Right atrium auricular region (tissue), 2 donors: Measurements from ENCODE around the gene MIB1. TPM values are rescaled to one million over a fixed set of nuclear protein-coding genes. Genes with fewer than 3 reads are reported as not detected.

Experiments used
- DNase-seq: peaks from one replicate; pipeline ENCODE4 v3.0.0-alpha.2; 2019; ENCODE audit warnings: low spot score
- H3K27ac ChIP-seq, 2 donors: fragments of 200-600 bp; sonication (generic); 1 replicate in 1 of 2; 2 replicates in 1 of 2; pipeline ENCODE4 v1.5.1; 2016 to 2019
- H3K27me3 ChIP-seq, 2 donors: fragments of 200-600 bp; sonication (generic); one replicate each; pipeline versions ENCODE4 v1.5.1 to v1.6.0; 2017 to 2019
- H3K36me3 ChIP-seq: fragments of 200-600 bp; sonication (generic); one replicate; pipeline ENCODE4 v1.5.1; 2016
- H3K4me1 ChIP-seq, 2 donors: fragments of 200-600 bp; sonication (generic); one replicate each; pipeline versions ENCODE4 v1.5.1 to v1.6.0; 2017 to 2019
- H3K4me3 ChIP-seq, 2 donors: fragments of 200-600 bp; sonication (generic); 1 replicate in 1 of 2; 2 replicates in 1 of 2; pipeline ENCODE4 v1.5.1; 2017 to 2019; ENCODE audit warnings: mild to moderate bottlenecking in 1 of 2, moderate library complexity in 1 of 2
- H3K9me3 ChIP-seq, 2 donors: fragments of 200-600 bp; sonication (generic); one replicate each; pipeline ENCODE4 v1.5.1; 2019
- CTCF ChIP-seq, 2 donors: fragments of 200-600 bp; sonication (generic); IDR thresholded peaks; one replicate each; pipeline ENCODE4 v1.5.1; 2019; ENCODE audit warnings: antibody characterized with exemption in 2 of 2
- total RNA-seq, 2 donors: library from RNA; depleted of rRNA; stranded (reverse); fragments of >200 nt; gene quantifications; one replicate each; pipeline ENCODE4 v1.1.0, GENCODE V29; 2016

The MIB1 gene
- total RNA-seq, 2 donors from 2014 or later = 16.7 to 20.8 TPM

GRCh38 chr18:21853016-21853415 is 112.4 kb downstream of the MIB1 start:
- Histone ChIP-seq H3K4me3 (no peak overlapping the region), H3K36me3 (peaks cover 12% of the 10 kb centered on the region), H3K4me1 (no peaks in the 10 kb centered on the region), H3K9me3 (no peaks in the 10 kb centered on the region), H3K27me3 (no peaks in the 10 kb centered on the region), H3K27ac (no peak overlapping the region)
- DNase-seq = no peak
- no peak for TF ChIP-seq CTCF (IDR thresholded peaks at IDR 0.05)

- H3K4me3 ChIP-seq = no peak overlapping the region
- H3K27ac ChIP-seq = no peak overlapping the region
- no peak for DNase-seq
- peaks cover 21% of the 10 kb centered on the region for H3K36me3 ChIP-seq
- no peak for TF ChIP-seq CTCF (IDR thresholded peaks at IDR 0.05)
- no peaks in the 10 kb centered on the region for H3K9me3 ChIP-seq
- H3K27me3 ChIP-seq = no peaks in the 10 kb centered on the region
- H3K4me1 ChIP-seq = no peaks in the 10 kb centered on the region
These were observed 113.4 kb downstream of the MIB1 start for GRCh38 chr18:21853775-21854552.

- Histone ChIP-seq H3K27me3 (no peaks in the 10 kb centered on the region), H3K9me3 (no peaks in the 10 kb centered on the region), H3K4me1 (no peaks in the 10 kb centered on the region), H3K27ac (no peak overlapping the region), H3K4me3 (no peak overlapping the region), H3K36me3 (peaks cover 30% of the 10 kb centered on the region)
- TF ChIP-seq CTCF (IDR thresholded peaks at IDR 0.05) = no peak
- DNase-seq = no peak
These were observed 114.8 kb downstream of the MIB1 start for GRCh38 chr18:21855432-21855831.

GRCh38 chr18:21857871-21858270 is 117.3 kb downstream of the MIB1 start:
- Histone ChIP-seq H3K27ac (no peak overlapping the region), H3K9me3 (no peaks in the 10 kb centered on the region), H3K27me3 (no peaks in the 10 kb centered on the region), H3K4me3 (no peak overlapping the region), H3K4me1 (no peaks in the 10 kb centered on the region), H3K36me3 (peaks cover 38% of the 10 kb centered on the region)
- TF ChIP-seq CTCF (IDR thresholded peaks at IDR 0.05) = no peak
- DNase-seq = no peak

GRCh38 chr18:21858544-21858943 is 118.0 kb downstream of the MIB1 start:
- no peak overlapping the region for H3K27ac ChIP-seq
- TF ChIP-seq CTCF (IDR thresholded peaks at IDR 0.05) = no peak
- DNase-seq = no peak
- H3K9me3 ChIP-seq = no peaks in the 10 kb centered on the region
- no peaks in the 10 kb centered on the region for H3K27me3 ChIP-seq
- peaks cover 44% of the 10 kb centered on the region for H3K36me3 ChIP-seq
- no peaks in the 10 kb centered on the region for H3K4me1 ChIP-seq
- no peak overlapping the region for H3K4me3 ChIP-seq

- Histone ChIP-seq H3K9me3 (no peaks in the 10 kb centered on the region), H3K27me3 (no peaks in the 10 kb centered on the region), H3K4me3 (no peak overlapping the region), H3K27ac (no peak overlapping the region), H3K4me1 (no peaks in the 10 kb centered on the region), H3K36me3 (peaks cover 36% of the 10 kb centered on the region)
- DNase-seq = no peak
- no peak for TF ChIP-seq CTCF (IDR thresholded peaks at IDR 0.05)
These were observed 123.8 kb downstream of the MIB1 start for GRCh38 chr18:21864386-21864785.
